Gastroesophageal sphincter (tissue), 4 donors: Measurements from ENCODE around the gene SPATA46. TPM values are rescaled to one million over a fixed set of nuclear protein-coding genes. Genes with fewer than 3 reads are reported as not detected.

ENCODE experiments used
- ATAC-seq: fragments of 150-250 bp; one replicate; pipeline ENCODE4 v1.9.1; 2016; ENCODE audit warnings: mild to moderate bottlenecking, moderate library complexity
- H3K27ac ChIP-seq, 4 donors: fragments of 200-600 bp; sonication (generic) in 3 of 4; 1 replicate in 3 of 4; 2 replicates in 1 of 4; pipeline ENCODE4 v1.5.1; 2016 to 2019
- H3K27me3 ChIP-seq: fragments of 200-600 bp; sonication (generic); one replicate; pipeline ENCODE4 v1.5.1; 2019
- H3K36me3 ChIP-seq, 2 donors: fragments of 200-600 bp; sonication (generic); one replicate each; pipeline ENCODE4 v1.5.1; 2019; ENCODE audit warnings: control low read depth in 1 of 2
- H3K4me1 ChIP-seq, 3 donors: fragments of 200-600 bp; sonication (generic); 1 replicate in 2 of 3; 2 replicates in 1 of 3; pipeline ENCODE4 v1.5.1; 2016 to 2019; ENCODE audit warnings: control low read depth in 2 of 3
- H3K4me3 ChIP-seq, 2 donors: fragments of 200-600 bp; sonication (generic); one replicate each; pipeline ENCODE4 v1.5.1; 2019; ENCODE audit warnings: mild to moderate bottlenecking in 1 of 2, moderate library complexity in 1 of 2
- H3K9me3 ChIP-seq, 3 donors: fragments of 200-600 bp; sonication (generic); one replicate each; pipeline ENCODE4 v1.5.1; 2017 to 2019; ENCODE audit warnings: control low read depth in 2 of 3
- CTCF ChIP-seq, 4 experiments: fragments of 200-600 bp in 2 of 4; fragments of 450-650 bp in 2 of 4; sonication (generic) in 1 of 4; IDR thresholded peaks; one replicate each; pipeline ENCODE4 v1.5.1; 2017 to 2019; ENCODE audit warnings: antibody characterized with exemption in 4 of 4, mild to moderate bottlenecking in 2 of 4, moderate library complexity in 2 of 4
- EP300 ChIP-seq: sonication (generic); formaldehyde crosslinking; IDR thresholded peaks from one replicate; pipeline ENCODE4 v1.6.1; 2017; ENCODE audit warnings: antibody characterized with exemption, mild to moderate bottlenecking
- POLR2A ChIP-seq, 2 donors: fragments of 450-650 bp; IDR thresholded peaks; one replicate each; pipeline ENCODE4 v1.6.1; 2017; ENCODE audit warnings: antibody characterized with exemption in 2 of 2, mild to moderate bottlenecking in 2 of 2, moderate library complexity in 1 of 2
- POLR2AphosphoS5 ChIP-seq: sonication (generic); formaldehyde crosslinking; IDR thresholded peaks from one replicate; pipeline ENCODE4 v1.6.1; 2017; ENCODE audit warnings: antibody characterized with exemption
- WGBS, 2 donors: methylation state at CpG; one replicate each; pipeline ENCODE4 v1.1.5; 2018; ENCODE audit warnings: low coverage in 1 of 2; 5-methylcytosine and 5-hydroxymethylcytosine counted together
- total RNA-seq, 4 donors: library from RNA; depleted of rRNA; stranded (reverse); fragments of >200 nt; gene quantifications; one replicate each; pipeline ENCODE4 v1.1.0, GENCODE V29; 2016

SPATA46 gene
- total RNA-seq, 4 donors from 2014 or later: not detected

- Histone ChIP-seq H3K4me3 (no peak overlapping the region), H3K4me1 (no peaks in the 10 kb centered on the region), H3K27ac (no peak overlapping the region), H3K27me3 (no peaks in the 10 kb centered on the region), H3K9me3 (no peaks in the 10 kb centered on the region), H3K36me3 (peaks cover 0 to 15% of the 10 kb centered on the region in 2 donors)
- ATAC-seq: no peak
- no peak for TF ChIP-seq EP300
- TF ChIP-seq POLR2A (IDR thresholded peaks at IDR 0.05): no peak
- TF ChIP-seq POLR2AphosphoS5: no peak
- no peak for TF ChIP-seq CTCF (IDR thresholded peaks at IDR 0.05)
- 82 to 92% methylated on average over 2 to 6 of the region's 6 CpGs for WGBS, 2 donors
Observed at GRCh38 chr1:162371611-162372010, 5.0 kb downstream of the SPATA46 start.

- no peak overlapping the region for H3K27ac ChIP-seq
- ATAC-seq: no peak
- TF ChIP-seq CTCF (IDR thresholded peaks at IDR 0.05) (no peak), EP300 (no peak), POLR2A (IDR thresholded peaks at IDR 0.05) (no peak), POLR2AphosphoS5 (no peak)
Observed at GRCh38 chr1:162370721-162371120, 5.9 kb downstream of the SPATA46 start.

GRCh38 chr1:162370161-162370560 lies 6.5 kb downstream of the SPATA46 start:
- Histone ChIP-seq H3K27ac (no peak overlapping the region), H3K36me3 (peaks cover 0 to 24% of the 10 kb centered on the region in 2 donors), H3K4me3 (no peak overlapping the region), H3K4me1 (no peaks in the 10 kb centered on the region), H3K9me3 (no peaks in the 10 kb centered on the region), H3K27me3 (no peaks in the 10 kb centered on the region)
- WGBS, 2 donors: 93 to 100% methylated on average over 1 of the region's 1 CpG
- TF ChIP-seq EP300 (no peak), CTCF (IDR thresholded peaks at IDR 0.05) (no peak), POLR2AphosphoS5 (no peak), POLR2A (IDR thresholded peaks at IDR 0.05) (no peak)
- no peak for ATAC-seq

More at GRCh38 chr1:162370721-162371120, 5.9 kb downstream of the SPATA46 start:
- Histone ChIP-seq H3K36me3 (peaks cover 0 to 18% of the 10 kb centered on the region in 2 donors), H3K27me3 (no peaks in the 10 kb centered on the region), H3K4me1 (no peaks in the 10 kb centered on the region), H3K4me3 (no peak overlapping the region), H3K9me3 (no peaks in the 10 kb centered on the region)
- 81 to 83% methylated on average over 1 to 3 of the region's 3 CpGs for WGBS, 2 donors

- no peak overlapping the region for H3K4me3 ChIP-seq
- no peaks in the 10 kb centered on the region for H3K27me3 ChIP-seq
- no peak for TF ChIP-seq POLR2A (IDR thresholded peaks at IDR 0.05)
- no peak for TF ChIP-seq EP300
- TF ChIP-seq CTCF (IDR thresholded peaks at IDR 0.05): no peak
- no peak for TF ChIP-seq POLR2AphosphoS5
- no peak overlapping the region for H3K27ac ChIP-seq
- peaks cover 0 to 26% of the 10 kb centered on the region in 2 donors for H3K36me3 ChIP-seq
- H3K9me3 ChIP-seq: no peaks in the 10 kb centered on the region
- ATAC-seq: no peak
- WGBS, 2 donors: 96 to 100% methylated on average over 2 to 5 of the region's 7 CpGs
- H3K4me1 ChIP-seq: no peaks in the 10 kb centered on the region
Observed at GRCh38 chr1:162369571-162369970, 7.1 kb downstream of the SPATA46 start.

GRCh38 chr1:162368451-162368850 lies 8.2 kb downstream of the SPATA46 start:
- H3K27ac ChIP-seq: no peak overlapping the region
- no peak for TF ChIP-seq POLR2A (IDR thresholded peaks at IDR 0.05)
- TF ChIP-seq EP300: no peak
- peaks cover 0 to 26% of the 10 kb centered on the region in 2 donors for H3K36me3 ChIP-seq
- no peaks in the 10 kb centered on the region for H3K27me3 ChIP-seq
- H3K4me1 ChIP-seq: no peaks in the 10 kb centered on the region
- ATAC-seq: no peak
- no peak overlapping the region for H3K4me3 ChIP-seq
- WGBS, 2 donors: 79 to 89% methylated on average over 3 of the region's 4 CpGs
- no peaks in the 10 kb centered on the region for H3K9me3 ChIP-seq
